ENCODE results near the gene RAI14.
"Not testable (repeated sequence)": the region's sequence is repeated elsewhere in the genome, so short reads cannot be mapped to it uniquely, and the experiment has no call there.

The RAI14 gene

GRCh38 chr5:34820593-34820992, 164.5 kb downstream of the RAI14 start:
- peak; percentile 7 for DNase-seq (ENCODE audit: low read depth)

GRCh38 chr5:34822956-34823715, 167.0 kb downstream of the RAI14 start:
- no peak for DNase-seq (ENCODE audit: low read depth)

GRCh38 chr5:34826347-34826746, 170.2 kb downstream of the RAI14 start:
- DNase-seq (ENCODE audit: low read depth), result no peak

- DNase-seq (ENCODE audit: low read depth), result no peak
These were observed 171.7 kb downstream of the RAI14 start for GRCh38 chr5:34827588-34828506.

- DNase-seq (ENCODE audit: low read depth), result not testable (repeated sequence)
These were observed 174.7 kb downstream of the RAI14 start for GRCh38 chr5:34830827-34831226.

- DNase-seq (ENCODE audit: low read depth), result no peak
These were observed 175.2 kb downstream of the RAI14 start for GRCh38 chr5:34831303-34831702.

- DNase-seq (ENCODE audit: low read depth), result no peak
These were observed 176.4 kb downstream of the RAI14 start for GRCh38 chr5:34832568-34832967.

- DNase-seq (ENCODE audit: low read depth), result no peak
These were observed 177.0 kb downstream of the RAI14 start for GRCh38 chr5:34833090-34833489.

GRCh38 chr5:34833976-34834793, 178.1 kb downstream of the RAI14 start:
- no peak for DNase-seq (ENCODE audit: low read depth)

GRCh38 chr5:34834794-34835089, 178.6 kb downstream of the RAI14 start:
- DNase-seq (ENCODE audit: low read depth), result no peak

GRCh38 chr5:34835664-34836063, 179.5 kb downstream of the RAI14 start:
- DNase-seq (ENCODE audit: low read depth), result no peak

GRCh38 chr5:34838785-34839714, 182.9 kb downstream of the RAI14 start, which contains the start of gene TTC23L:
Gene TTC23L (plus strand): TSS chr5:34839164. CDS start chr5:34840672, 1,508 bp downstream.
- no peak for DNase-seq (ENCODE audit: low read depth)

GRCh38 chr5:34841816-34842215, 185.7 kb downstream of the RAI14 start:
- no peak for DNase-seq (ENCODE audit: low read depth)

- no peak for DNase-seq (ENCODE audit: low read depth)
These were observed 186.4 kb downstream of the RAI14 start for GRCh38 chr5:34842554-34842953.

- no peak for DNase-seq (ENCODE audit: low read depth)
These were observed 187.4 kb downstream of the RAI14 start for GRCh38 chr5:34843497-34843896.

GRCh38 chr5:34844106-34844505, 188.0 kb downstream of the RAI14 start:
- DNase-seq (ENCODE audit: low read depth), result no peak

- DNase-seq (ENCODE audit: low read depth), result no peak
These were observed 188.9 kb downstream of the RAI14 start for GRCh38 chr5:34844999-34845398.

- no peak for DNase-seq (ENCODE audit: low read depth)
These were observed 190.9 kb downstream of the RAI14 start for GRCh38 chr5:34847056-34847455.

- no peak for DNase-seq (ENCODE audit: low read depth)
These were observed 191.4 kb downstream of the RAI14 start for GRCh38 chr5:34847552-34847951.

- no peak for DNase-seq (ENCODE audit: low read depth)
These were observed 192.1 kb downstream of the RAI14 start for GRCh38 chr5:34848230-34848629.

- DNase-seq (ENCODE audit: low read depth), result no peak
These were observed 193.1 kb downstream of the RAI14 start for GRCh38 chr5:34849253-34849652.
